GM23338 (cell line): ENCODE measurements around the gene ATP10A.

Source experiments
- CREB1 ChIP-seq: fragments of 250-450 bp; sonication (Bioruptor Pico); IDR thresholded peaks from 2 replicates; pipeline ENCODE4 v1.5.0; 2020; ENCODE audit warnings: low read depth, mild to moderate bottlenecking, moderate library complexity
- EZH2 ChIP-seq: fragments of 200-600 bp; sonication (generic); IDR thresholded peaks from one replicate; pipeline ENCODE4 v1.8.0; 2017; ENCODE audit warnings: antibody characterized with exemption, mild to moderate bottlenecking, low read depth; ENCODE audit not compliant: unreplicated experiment
- EZH2phosphoT487 ChIP-seq: fragments of 200-600 bp; sonication (generic); IDR thresholded peaks from one replicate; pipeline ENCODE4 v1.8.1; 2018; ENCODE audit warnings: antibody characterized with exemption; ENCODE audit not compliant: unreplicated experiment
- JUNB ChIP-seq: IDR thresholded peaks from one replicate; pipeline ENCODE4 v1.6.1; 2016; ENCODE audit warnings: antibody characterized with exemption; ENCODE audit not compliant: unreplicated experiment
- NANOG ChIP-seq: IDR thresholded peaks from 2 replicates; pipeline ENCODE4 v1.6.1; 2016; ENCODE audit warnings: antibody characterized with exemption, borderline replicate concordance
- POLR2AphosphoS5 ChIP-seq: IDR thresholded peaks from 2 replicates; pipeline ENCODE4 v1.6.1; 2016; ENCODE audit warnings: antibody characterized with exemption, low read depth
- ZNF114 ChIP-seq: fragments of 250-450 bp; sonication (Bioruptor Pico); IDR thresholded peaks from 2 replicates; pipeline ENCODE4 v1.5.0; 2020; ENCODE audit warnings: mild to moderate bottlenecking, moderate library complexity
- TF ChIP-seq, protein P1 (sequence below), 2 experiments: fragments of 200-600 bp in 1 of 2; sonication (generic) in 1 of 2; conservative IDR thresholded peaks; 2 replicates each; pipeline versions ENCODE4 v1.5.1 to v1.6.1; 2016 to 2017; ENCODE audit warnings: antibody characterized with exemption in 2 of 2, low read depth in 2 of 2, mild to moderate bottlenecking in 2 of 2, moderate library complexity in 1 of 2
- TF ChIP-seq, protein P2 (sequence below): IDR thresholded peaks from 2 replicates; pipeline ENCODE4 v1.6.1; 2016; ENCODE audit warnings: antibody characterized with exemption
- TF ChIP-seq, protein P3 (sequence below): IDR thresholded peaks from one replicate; pipeline ENCODE4 v1.6.1; 2018; ENCODE audit warnings: antibody characterized with exemption; ENCODE audit not compliant: unreplicated experiment

DNA sequence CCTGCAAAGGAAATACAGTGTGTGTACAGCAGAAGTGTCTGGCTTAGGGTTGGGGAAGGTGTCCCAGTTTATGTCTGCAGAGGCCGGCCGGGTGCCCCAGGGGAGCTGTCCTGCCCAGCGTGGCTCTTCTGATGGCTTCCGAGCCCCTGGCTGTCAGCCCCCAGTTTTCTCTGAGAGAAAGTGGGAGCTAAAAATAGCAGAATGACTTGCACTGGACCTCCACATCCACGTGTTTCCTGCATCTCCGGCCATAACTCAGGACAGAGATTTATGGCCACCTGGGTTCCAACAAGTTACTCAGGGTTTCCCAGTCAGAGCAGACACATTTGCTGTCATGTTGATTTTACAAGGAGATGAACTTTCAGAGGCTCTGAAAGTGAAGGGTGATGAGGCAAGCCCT lies 192.0 kb downstream of the ATP10A start:
- TF ChIP-seq EZH2 (no peak), POLR2AphosphoS5 (no peak), JUNB (no peak), EZH2phosphoT487 (no peak), CREB1 (CRISPR knock-in tag) (no peak), ZNF114 (CRISPR knock-in tag) (no peak), NANOG (no peak)
- TF ChIP-seq, protein P1, sequence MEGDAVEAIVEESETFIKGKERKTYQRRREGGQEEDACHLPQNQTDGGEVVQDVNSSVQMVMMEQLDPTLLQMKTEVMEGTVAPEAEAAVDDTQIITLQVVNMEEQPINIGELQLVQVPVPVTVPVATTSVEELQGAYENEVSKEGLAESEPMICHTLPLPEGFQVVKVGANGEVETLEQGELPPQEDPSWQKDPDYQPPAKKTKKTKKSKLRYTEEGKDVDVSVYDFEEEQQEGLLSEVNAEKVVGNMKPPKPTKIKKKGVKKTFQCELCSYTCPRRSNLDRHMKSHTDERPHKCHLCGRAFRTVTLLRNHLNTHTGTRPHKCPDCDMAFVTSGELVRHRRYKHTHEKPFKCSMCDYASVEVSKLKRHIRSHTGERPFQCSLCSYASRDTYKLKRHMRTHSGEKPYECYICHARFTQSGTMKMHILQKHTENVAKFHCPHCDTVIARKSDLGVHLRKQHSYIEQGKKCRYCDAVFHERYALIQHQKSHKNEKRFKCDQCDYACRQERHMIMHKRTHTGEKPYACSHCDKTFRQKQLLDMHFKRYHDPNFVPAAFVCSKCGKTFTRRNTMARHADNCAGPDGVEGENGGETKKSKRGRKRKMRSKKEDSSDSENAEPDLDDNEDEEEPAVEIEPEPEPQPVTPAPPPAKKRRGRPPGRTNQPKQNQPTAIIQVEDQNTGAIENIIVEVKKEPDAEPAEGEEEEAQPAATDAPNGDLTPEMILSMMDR (conservative IDR thresholded peaks at IDR 0.05; ENCODE audit: low read depth in 2 of 2) = no peak
- TF ChIP-seq, protein P2, sequence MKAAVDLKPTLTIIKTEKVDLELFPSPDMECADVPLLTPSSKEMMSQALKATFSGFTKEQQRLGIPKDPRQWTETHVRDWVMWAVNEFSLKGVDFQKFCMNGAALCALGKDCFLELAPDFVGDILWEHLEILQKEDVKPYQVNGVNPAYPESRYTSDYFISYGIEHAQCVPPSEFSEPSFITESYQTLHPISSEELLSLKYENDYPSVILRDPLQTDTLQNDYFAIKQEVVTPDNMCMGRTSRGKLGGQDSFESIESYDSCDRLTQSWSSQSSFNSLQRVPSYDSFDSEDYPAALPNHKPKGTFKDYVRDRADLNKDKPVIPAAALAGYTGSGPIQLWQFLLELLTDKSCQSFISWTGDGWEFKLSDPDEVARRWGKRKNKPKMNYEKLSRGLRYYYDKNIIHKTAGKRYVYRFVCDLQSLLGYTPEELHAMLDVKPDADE = no peak
- TF ChIP-seq, protein P3, sequence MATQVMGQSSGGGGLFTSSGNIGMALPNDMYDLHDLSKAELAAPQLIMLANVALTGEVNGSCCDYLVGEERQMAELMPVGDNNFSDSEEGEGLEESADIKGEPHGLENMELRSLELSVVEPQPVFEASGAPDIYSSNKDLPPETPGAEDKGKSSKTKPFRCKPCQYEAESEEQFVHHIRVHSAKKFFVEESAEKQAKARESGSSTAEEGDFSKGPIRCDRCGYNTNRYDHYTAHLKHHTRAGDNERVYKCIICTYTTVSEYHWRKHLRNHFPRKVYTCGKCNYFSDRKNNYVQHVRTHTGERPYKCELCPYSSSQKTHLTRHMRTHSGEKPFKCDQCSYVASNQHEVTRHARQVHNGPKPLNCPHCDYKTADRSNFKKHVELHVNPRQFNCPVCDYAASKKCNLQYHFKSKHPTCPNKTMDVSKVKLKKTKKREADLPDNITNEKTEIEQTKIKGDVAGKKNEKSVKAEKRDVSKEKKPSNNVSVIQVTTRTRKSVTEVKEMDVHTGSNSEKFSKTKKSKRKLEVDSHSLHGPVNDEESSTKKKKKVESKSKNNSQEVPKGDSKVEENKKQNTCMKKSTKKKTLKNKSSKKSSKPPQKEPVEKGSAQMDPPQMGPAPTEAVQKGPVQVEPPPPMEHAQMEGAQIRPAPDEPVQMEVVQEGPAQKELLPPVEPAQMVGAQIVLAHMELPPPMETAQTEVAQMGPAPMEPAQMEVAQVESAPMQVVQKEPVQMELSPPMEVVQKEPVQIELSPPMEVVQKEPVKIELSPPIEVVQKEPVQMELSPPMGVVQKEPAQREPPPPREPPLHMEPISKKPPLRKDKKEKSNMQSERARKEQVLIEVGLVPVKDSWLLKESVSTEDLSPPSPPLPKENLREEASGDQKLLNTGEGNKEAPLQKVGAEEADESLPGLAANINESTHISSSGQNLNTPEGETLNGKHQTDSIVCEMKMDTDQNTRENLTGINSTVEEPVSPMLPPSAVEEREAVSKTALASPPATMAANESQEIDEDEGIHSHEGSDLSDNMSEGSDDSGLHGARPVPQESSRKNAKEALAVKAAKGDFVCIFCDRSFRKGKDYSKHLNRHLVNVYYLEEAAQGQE = no peak
